GM13977 (cell line): ENCODE data around the gene APOL3.
"Not testable (repeated sequence)": the region's sequence is repeated elsewhere in the genome, so short reads cannot be mapped to it uniquely, and the experiment has no call there.

Experiments used
- DNase-seq: peaks from one replicate; pipeline ENCODE4 v3.0.0; 2012; ENCODE audit warnings: low spot score
- CTCF ChIP-seq: IDR thresholded peaks from 2 replicates; pipeline ENCODE4 v1.5.1; 2012; ENCODE audit warnings: mild to moderate bottlenecking, control low read depth; ENCODE audit not compliant: insufficient read depth; ENCODE audit errors: extremely low read depth, missing control alignments
- in situ Hi-C: fragments of 300-500 bp; cut with MboI; formaldehyde crosslinking; loops from one replicate; pipeline ENCODE4 v1.12.0; 2022; ENCODE audit warnings: low sequenced_read_pairs, low pct_unique_long_range_greater_than_20kb, mixed read lengths, inconsistent platforms; ENCODE audit not compliant: unreplicated experiment

Gene APOL3

GRCh38 chr22:36193171-36193570, 32.6 kb upstream of the APOL3 start:
- DNase-seq = no peak
- in situ Hi-C loops = no loop called here
- TF ChIP-seq CTCF = no peak

- TF ChIP-seq CTCF = no peak
- in situ Hi-C loops = no loop called here
- DNase-seq = no peak
Observed at GRCh38 chr22:36192542-36192941, 32.0 kb upstream of the APOL3 start.

GRCh38 chr22:36191106-36191836, 30.7 kb upstream of the APOL3 start:
- TF ChIP-seq CTCF = no peak
- in situ Hi-C loops = no loop called here
- DNase-seq = no peak

- DNase-seq, in situ Hi-C loops: not testable (repeated sequence)
Observed at GRCh38 chr22:36187862-36188261, 27.3 kb upstream of the APOL3 start.

- no peak for TF ChIP-seq CTCF
- DNase-seq = no peak
- in situ Hi-C loops = no loop called here
Observed at GRCh38 chr22:36185828-36186624, 25.5 kb upstream of the APOL3 start.

GRCh38 chr22:36184433-36185025, 24.0 kb upstream of the APOL3 start:
- no peak for TF ChIP-seq CTCF
- in situ Hi-C loops = no loop called here
- DNase-seq = no peak

GRCh38 chr22:36183446-36183845, 22.9 kb upstream of the APOL3 start:
- in situ Hi-C loops = no loop called here
- TF ChIP-seq CTCF = no peak
- no peak for DNase-seq
